Measurements from ENCODE around the gene NFILZ.
"Not testable (repeated sequence)": the region's sequence is repeated elsewhere in the genome, so short reads cannot be mapped to it uniquely, and the experiment has no call there.

Gene NFILZ

DNA sequence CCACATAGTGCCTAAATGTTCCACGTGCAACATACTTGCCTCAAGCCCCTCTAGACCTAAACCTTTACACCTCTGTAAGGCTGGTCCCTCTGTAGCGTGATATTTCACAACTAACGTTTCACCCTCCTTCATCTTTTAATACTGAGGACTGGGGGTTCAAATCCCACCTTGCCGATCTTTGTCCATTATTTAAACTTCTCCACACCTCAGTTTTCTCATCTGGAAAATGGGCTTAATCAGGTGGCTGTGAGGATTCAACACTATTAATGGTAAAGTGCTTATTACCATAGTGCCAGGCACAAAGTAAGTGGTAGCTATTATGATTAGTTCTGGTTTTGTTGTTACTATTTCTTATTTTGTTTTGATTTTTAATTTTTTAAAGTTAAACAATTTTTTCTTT is 12.4 kb upstream of the NFILZ start:
- no peak for TF ChIP-seq POLR2A (IDR thresholded peaks at IDR 0.05; ENCODE audit: low read depth, low read length)
- FAIRE-seq: no peak
- DNase-seq (ENCODE audit: insufficient read length, low spot score): no peak

DNA sequence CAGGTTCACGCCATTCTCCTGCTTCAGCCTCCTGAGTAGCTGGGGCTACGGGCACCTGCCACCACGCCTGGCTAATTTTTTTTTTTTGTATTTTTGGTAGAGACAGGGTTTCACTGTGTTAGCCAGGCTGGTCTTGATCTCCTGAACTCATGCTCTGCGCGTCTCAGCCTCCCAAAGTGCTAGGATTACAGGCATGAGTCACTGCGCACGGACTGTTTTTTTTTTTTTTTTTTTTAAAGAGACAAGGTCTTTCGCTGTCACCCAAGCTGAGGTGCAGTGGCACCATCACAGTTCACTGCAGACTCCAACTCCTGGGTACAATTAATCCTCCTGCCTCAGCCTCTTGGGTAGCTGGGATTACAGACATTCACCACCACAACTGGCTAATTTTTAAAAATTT is 11.7 kb upstream of the NFILZ start:
- no peak for DNase-seq (ENCODE audit: insufficient read length, low spot score)
- no peak for TF ChIP-seq POLR2A (IDR thresholded peaks at IDR 0.05; ENCODE audit: low read depth, low read length)
- no peak for FAIRE-seq

DNA sequence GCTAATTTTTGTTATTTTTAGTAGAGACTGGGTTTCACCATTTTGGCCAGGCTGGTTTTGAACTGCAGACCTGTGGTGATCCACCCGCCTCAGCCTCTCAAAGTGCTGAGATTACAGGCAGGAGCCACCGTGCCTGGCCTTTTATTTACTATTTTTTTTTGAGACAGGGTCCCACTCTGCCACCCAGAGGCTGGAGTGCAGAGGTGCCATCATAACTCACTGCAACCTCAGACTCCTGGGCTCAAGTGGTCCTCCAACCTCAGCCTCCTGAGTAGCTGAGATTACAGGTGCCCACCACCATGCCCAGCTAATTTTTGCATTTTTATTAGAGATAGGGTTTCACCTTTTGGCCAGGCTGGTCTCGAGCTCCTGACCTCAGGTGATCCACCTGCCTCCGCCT is 7.5 kb upstream of the NFILZ start:
- FAIRE-seq; DNase-seq (ENCODE audit: insufficient read length, low spot score): not testable (repeated sequence)

DNA sequence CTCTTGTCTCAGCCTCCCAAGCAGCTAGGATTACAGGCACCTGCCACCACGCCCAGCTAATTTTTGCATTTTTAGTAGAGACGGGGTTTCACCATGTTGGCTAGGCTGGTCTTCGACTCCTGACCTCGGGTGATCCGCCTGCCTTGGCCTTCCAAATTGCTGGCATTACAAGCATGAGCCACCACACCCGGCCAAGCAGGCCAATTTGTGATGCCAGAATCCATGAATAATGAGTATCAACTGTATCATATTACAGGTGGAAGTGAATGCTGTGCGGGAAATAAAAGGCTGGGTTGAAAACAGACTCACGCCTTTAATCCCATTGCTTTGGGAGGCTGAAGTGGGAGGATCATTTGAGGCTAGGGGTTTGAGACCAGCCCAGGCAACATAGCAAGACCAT is 3.6 kb upstream of the NFILZ start:
- no peak for FAIRE-seq
- no peak for TF ChIP-seq POLR2A (IDR thresholded peaks at IDR 0.05; ENCODE audit: low read depth, low read length)
- DNase-seq (ENCODE audit: insufficient read length, low spot score): no peak

DNA sequence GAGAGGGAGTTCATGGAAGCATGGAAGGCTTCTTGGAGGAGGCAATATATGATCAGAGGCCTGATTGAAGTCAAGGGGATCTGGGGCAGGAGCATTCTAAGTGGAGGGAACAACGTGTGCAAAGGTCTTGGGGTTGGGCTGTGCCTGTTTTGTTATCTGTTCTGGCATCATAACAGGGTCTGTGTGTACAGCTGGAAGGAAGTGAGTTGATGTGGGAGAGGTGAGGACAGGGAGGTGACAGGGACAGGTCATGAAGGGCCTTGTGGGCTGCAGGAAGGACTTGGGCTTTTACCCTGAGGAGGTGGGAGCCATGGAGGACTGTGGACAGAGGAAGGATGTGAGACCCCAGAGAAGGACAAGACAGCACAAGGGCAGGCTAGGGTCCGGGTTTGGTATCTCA is 1.2 kb upstream of the NFILZ start:
- TF ChIP-seq POLR2A (IDR thresholded peaks at IDR 0.05; ENCODE audit: low read depth, low read length): no peak
- DNase-seq (ENCODE audit: insufficient read length, low spot score): no peak
- no peak for FAIRE-seq

DNA sequence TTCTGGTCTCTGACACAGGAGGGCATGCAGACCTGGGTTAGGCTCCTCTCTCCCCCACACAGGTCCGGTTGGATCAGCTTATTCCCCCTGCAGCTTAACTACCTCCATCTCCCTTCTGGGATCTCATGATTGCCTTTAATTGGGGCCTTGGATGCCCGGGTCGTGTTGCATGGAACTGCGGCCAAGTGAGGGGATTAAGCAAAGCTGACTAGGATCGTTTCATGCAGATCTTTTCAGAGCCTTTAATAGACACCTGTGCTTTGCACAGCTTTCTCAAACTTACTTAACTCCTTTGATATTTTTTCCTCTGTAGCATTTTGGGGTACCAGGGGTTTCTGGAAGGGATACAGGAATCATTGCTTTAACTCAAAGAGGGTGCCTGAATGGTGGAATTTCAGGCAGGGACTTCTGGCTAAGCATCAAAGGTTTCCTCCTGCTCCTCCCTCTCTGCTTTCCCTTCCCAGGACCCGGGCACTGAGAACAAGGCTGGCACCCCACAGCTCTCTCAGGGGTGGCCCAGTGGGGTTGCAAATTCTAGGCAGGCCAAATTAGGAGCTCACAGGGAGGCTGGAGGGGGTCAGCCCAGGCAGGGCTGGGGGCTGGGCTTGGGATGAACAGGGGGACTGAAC is 477 bp downstream of the NFILZ start:
- no peak for DNase-seq (ENCODE audit: insufficient read length, low spot score)
- TF ChIP-seq POLR2A (IDR thresholded peaks at IDR 0.05; ENCODE audit: low read depth, low read length): no peak
- no peak for FAIRE-seq

DNA sequence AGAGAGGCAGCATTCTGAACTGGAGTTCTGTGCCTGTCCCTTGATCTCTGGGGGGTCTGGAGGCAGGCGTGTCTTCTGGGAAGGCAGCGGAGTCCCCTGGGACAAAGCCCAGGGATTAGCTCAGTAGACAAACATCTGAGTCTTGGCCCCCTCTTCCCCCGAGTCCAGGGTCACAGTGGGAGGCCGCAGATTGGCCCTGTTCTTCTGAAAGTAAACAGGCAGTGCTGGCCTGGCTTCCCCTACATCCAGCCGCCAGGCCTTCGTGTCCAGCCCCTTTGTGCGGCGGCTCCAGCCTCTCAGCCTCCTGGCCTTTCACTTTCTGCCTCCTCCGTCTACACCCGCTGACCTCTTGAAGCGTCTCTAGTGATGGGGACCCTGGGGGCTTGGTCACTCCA is 989 bp downstream of the NFILZ start:
- DNase-seq (ENCODE audit: insufficient read length, low spot score) (no peak), FAIRE-seq (no peak)
- no peak for TF ChIP-seq POLR2A (IDR thresholded peaks at IDR 0.05; ENCODE audit: low read depth, low read length)

- peak; percentile 55 for DNase-seq (ENCODE audit: insufficient read length, low spot score)
- TF ChIP-seq POLR2A (IDR thresholded peaks at IDR 0.05; ENCODE audit: low read depth, low read length): no peak
- FAIRE-seq: peak; percentile 27
Measured at GRCh38 chr19:8635422-8635821, 5.0 kb downstream of the NFILZ start.

DNA sequence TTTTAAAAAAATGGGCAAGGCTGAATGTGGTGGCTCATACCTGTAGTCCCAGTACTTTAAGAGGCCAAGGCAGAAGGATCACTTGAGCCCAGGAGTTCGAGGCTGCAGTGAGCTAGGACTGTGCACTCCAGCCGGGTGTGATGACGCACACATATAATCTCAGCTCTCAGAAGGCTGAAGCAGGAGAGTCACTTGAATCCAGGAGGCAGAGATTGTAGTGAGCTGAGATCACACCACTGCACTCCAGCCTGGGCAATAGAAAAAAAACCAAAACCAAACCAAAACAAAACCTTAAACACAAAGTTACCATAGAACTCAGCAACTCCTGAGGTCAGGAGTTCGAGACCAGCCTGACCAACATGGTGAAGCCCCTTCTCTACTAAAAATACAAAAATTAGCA is 6.6 kb downstream of the NFILZ start:
- DNase-seq (ENCODE audit: insufficient read length, low spot score); FAIRE-seq: not testable (repeated sequence)

GRCh38 chr19:8638078-8638619 is 7.7 kb downstream of the NFILZ start:
- FAIRE-seq (no peak), DNase-seq (ENCODE audit: insufficient read length, low spot score) (no peak)
- no peak for TF ChIP-seq POLR2A (IDR thresholded peaks at IDR 0.05; ENCODE audit: low read depth, low read length)

- FAIRE-seq (no peak), DNase-seq (ENCODE audit: insufficient read length, low spot score) (no peak)
- TF ChIP-seq POLR2A (IDR thresholded peaks at IDR 0.05; ENCODE audit: low read depth, low read length): no peak
Measured at GRCh38 chr19:8639821-8640401, 9.5 kb downstream of the NFILZ start.

DNA sequence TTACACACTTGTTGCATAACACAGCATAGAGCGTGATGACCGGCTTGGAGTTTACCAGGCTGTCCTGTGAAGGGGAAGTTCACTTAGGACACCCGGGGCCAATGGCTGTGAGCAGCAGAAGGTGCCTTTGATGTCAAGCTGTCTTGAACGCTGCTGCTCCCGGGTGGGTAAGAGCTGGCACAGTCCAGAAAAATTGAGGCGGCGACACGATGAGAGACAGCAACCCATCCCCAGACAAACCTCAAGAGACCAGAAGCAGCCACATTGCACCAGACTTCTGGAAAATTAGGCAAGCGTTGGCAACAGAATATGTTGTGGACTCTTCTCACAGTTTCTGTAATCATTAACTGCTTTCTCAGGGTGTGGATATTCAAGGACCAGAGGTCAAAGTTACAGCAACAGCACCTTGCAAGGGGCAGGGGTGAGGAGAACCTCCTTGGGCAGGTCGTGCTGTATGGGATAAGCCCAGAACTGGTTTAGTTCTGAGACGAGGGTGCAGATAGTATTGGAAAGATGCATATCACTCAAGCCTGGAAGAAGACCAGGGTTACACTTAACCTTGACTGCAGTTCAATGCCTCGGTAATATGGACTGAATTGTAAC is 10.1 kb downstream of the NFILZ start:
- TF ChIP-seq POLR2A (IDR thresholded peaks at IDR 0.05; ENCODE audit: low read depth, low read length): no peak
- no peak for FAIRE-seq
- DNase-seq (ENCODE audit: insufficient read length, low spot score): no peak

DNA sequence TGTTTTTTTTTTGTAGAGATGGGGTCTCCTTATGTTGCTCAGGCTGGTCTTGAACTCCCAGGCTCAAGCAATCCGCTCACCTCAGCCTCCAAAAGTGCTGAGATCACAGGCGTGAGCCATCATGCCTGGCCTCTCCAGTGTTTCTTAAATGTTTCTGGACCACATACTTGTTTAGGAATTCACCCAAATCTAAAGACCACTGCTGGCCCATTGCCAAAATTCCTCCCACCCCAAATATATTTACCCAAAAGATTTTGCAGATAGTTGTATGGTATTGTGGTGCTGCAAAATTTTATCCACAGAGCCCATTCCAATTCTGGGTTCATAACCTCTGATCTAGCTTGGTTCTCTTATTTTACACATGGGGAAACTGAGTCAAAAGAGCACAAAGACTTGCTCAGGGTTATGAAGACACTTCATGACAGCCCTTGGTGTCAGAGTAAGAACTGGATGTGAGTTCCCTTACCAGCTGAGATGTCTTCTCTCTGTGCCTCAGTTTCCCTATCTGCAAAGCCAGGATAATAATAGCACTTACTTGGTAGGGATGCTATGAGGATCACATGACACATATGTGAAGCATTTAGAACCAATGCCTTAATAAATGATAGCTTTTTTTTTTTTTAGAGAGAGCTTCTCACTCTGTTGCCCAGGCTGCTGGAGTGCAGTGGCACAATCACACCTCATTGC is 10.9 kb downstream of the NFILZ start:
- FAIRE-seq: no peak
- TF ChIP-seq POLR2A (IDR thresholded peaks at IDR 0.05; ENCODE audit: low read depth, low read length): no peak
- DNase-seq (ENCODE audit: insufficient read length, low spot score): no peak

DNA sequence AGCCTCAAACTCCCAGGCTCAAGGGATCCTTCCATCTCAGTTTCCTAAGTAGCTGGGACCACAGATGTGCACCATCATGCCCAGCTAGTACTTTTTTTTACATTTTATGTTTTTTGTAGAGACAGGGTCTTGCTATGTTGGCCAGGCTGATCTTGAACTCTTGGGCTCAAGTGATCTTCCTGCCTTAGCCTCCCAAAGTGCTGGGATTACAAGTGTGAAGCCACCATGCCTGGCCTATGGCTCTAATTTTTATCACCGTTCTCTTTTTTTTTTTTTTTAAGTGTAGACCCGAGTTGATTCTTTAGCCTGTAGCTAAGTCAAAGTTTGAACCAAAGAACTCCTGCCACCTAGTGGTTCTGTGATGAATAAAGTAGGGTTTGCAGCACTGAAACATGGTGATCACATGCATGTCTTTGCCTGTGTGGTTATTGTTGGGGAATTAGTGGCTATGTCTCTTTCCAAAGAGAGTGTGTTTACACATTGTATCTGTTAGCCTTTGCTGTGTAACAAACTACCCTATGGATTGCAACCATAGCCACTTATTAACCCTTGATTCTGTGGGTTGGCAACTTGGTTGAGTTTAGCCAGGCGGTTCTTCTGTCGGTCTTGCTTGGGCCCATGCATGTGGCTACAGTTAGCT is 11.6 kb downstream of the NFILZ start:
- FAIRE-seq: no peak
- DNase-seq (ENCODE audit: insufficient read length, low spot score): peak; percentile 59
- no peak for TF ChIP-seq POLR2A (IDR thresholded peaks at IDR 0.05; ENCODE audit: low read depth, low read length)

All from H54 (cell line).